HCT116 (cell line): Measurements from ENCODE around the gene PPP4R2.

Experiments used
- ATF3 ChIP-seq: IDR thresholded peaks from 2 replicates; pipeline ENCODE4 v1.6.1; 2012
- EZH2 ChIP-seq: fragments of 200-600 bp; sonication (generic); IDR thresholded peaks from 2 replicates; pipeline ENCODE4 v1.6.1; 2017; ENCODE audit warnings: antibody characterized with exemption, mixed run types
- EZH2phosphoT487 ChIP-seq: fragments of 200-600 bp; IDR thresholded peaks from 2 replicates; pipeline ENCODE4 v1.6.1; 2018; ENCODE audit warnings: antibody characterized with exemption, borderline replicate concordance
- POLR2A ChIP-seq: IDR thresholded peaks from 2 replicates; pipeline ENCODE4 v1.7.0; 2011; ENCODE audit warnings: borderline replicate concordance; ENCODE audit not compliant: insufficient read depth, insufficient read length; ENCODE audit errors: extremely low read depth
- POLR2AphosphoS5 ChIP-seq: IDR thresholded peaks from 2 replicates; pipeline ENCODE4 v1.6.1; 2011; ENCODE audit warnings: mild to moderate bottlenecking, low read depth, low read length, moderate library complexity
- SP1 ChIP-seq: IDR thresholded peaks from 2 replicates; pipeline ENCODE4 v1.6.1; 2012; ENCODE audit warnings: low read depth
- TCF7L2 ChIP-seq: IDR thresholded peaks from 2 replicates; pipeline ENCODE4 v1.7.0; 2011; ENCODE audit warnings: borderline replicate concordance, inconsistent platforms; ENCODE audit not compliant: insufficient read depth, insufficient read length; ENCODE audit errors: extremely low read depth
- ZNF274 ChIP-seq: fragments of 200-500 bp; sonication (Bioruptor generic); IDR thresholded peaks from 2 replicates; pipeline ENCODE4 v1.6.1; 2014; ENCODE audit warnings: mild to moderate bottlenecking, low read depth, low read length, inconsistent platforms
- TF ChIP-seq, protein P1 (sequence below), 3 experiments: fragments of 200-600 bp in 1 of 3; sonication (generic) in 1 of 3; IDR thresholded peaks in 2 of 3; conservative IDR thresholded peaks in 1 of 3; 2 replicates each; pipeline ENCODE4 v1.5.1; 2012 to 2017; ENCODE audit warnings: low read depth in 2 of 3, low read length in 2 of 3, antibody characterized with exemption in 1 of 3, borderline replicate concordance in 1 of 3, control low read depth in 1 of 3, mild to moderate bottlenecking in 1 of 3, mixed read lengths in 1 of 3, mixed run types in 1 of 3, moderate library complexity in 1 of 3; ENCODE audit not compliant: insufficient read depth in 1 of 3
- TF ChIP-seq, protein P2 (sequence below): IDR thresholded peaks from 2 replicates; pipeline ENCODE4 v1.6.1; 2012; ENCODE audit warnings: low read depth

- no peak for TF ChIP-seq EZH2
- TF ChIP-seq, protein P1, sequence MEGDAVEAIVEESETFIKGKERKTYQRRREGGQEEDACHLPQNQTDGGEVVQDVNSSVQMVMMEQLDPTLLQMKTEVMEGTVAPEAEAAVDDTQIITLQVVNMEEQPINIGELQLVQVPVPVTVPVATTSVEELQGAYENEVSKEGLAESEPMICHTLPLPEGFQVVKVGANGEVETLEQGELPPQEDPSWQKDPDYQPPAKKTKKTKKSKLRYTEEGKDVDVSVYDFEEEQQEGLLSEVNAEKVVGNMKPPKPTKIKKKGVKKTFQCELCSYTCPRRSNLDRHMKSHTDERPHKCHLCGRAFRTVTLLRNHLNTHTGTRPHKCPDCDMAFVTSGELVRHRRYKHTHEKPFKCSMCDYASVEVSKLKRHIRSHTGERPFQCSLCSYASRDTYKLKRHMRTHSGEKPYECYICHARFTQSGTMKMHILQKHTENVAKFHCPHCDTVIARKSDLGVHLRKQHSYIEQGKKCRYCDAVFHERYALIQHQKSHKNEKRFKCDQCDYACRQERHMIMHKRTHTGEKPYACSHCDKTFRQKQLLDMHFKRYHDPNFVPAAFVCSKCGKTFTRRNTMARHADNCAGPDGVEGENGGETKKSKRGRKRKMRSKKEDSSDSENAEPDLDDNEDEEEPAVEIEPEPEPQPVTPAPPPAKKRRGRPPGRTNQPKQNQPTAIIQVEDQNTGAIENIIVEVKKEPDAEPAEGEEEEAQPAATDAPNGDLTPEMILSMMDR (IDR thresholded peaks at IDR 0.05 in 2 of 3, conservative IDR thresholded peaks at IDR 0.05 in 1 of 3; ENCODE audit: borderline replicate concordance in 1 of 3, insufficient read depth in 1 of 3, low read depth in 2 of 3, low read length in 2 of 3), result no peak
- no peak for TF ChIP-seq ATF3
- no peak for TF ChIP-seq POLR2A
- no peak for TF ChIP-seq POLR2AphosphoS5
- TF ChIP-seq ZNF274, result no peak
- no peak for TF ChIP-seq EZH2phosphoT487
- TF ChIP-seq, protein P2, sequence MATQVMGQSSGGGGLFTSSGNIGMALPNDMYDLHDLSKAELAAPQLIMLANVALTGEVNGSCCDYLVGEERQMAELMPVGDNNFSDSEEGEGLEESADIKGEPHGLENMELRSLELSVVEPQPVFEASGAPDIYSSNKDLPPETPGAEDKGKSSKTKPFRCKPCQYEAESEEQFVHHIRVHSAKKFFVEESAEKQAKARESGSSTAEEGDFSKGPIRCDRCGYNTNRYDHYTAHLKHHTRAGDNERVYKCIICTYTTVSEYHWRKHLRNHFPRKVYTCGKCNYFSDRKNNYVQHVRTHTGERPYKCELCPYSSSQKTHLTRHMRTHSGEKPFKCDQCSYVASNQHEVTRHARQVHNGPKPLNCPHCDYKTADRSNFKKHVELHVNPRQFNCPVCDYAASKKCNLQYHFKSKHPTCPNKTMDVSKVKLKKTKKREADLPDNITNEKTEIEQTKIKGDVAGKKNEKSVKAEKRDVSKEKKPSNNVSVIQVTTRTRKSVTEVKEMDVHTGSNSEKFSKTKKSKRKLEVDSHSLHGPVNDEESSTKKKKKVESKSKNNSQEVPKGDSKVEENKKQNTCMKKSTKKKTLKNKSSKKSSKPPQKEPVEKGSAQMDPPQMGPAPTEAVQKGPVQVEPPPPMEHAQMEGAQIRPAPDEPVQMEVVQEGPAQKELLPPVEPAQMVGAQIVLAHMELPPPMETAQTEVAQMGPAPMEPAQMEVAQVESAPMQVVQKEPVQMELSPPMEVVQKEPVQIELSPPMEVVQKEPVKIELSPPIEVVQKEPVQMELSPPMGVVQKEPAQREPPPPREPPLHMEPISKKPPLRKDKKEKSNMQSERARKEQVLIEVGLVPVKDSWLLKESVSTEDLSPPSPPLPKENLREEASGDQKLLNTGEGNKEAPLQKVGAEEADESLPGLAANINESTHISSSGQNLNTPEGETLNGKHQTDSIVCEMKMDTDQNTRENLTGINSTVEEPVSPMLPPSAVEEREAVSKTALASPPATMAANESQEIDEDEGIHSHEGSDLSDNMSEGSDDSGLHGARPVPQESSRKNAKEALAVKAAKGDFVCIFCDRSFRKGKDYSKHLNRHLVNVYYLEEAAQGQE, result no peak
- no peak for TF ChIP-seq TCF7L2
- TF ChIP-seq SP1, result no peak
Observed at GRCh38 chr3:73061416-73061815, 64.8 kb downstream of the PPP4R2 start, which contains the start of gene EBLN2.
